Islet precursor cell (in vitro differentiated cells): ENCODE data around the gene PCNX1.
"Not testable (repeated sequence)": the region's sequence is repeated elsewhere in the genome, so short reads cannot be mapped to it uniquely, and the experiment has no call there.

Source experiments
- DNase-seq: peaks from one replicate; pipeline ENCODE4 v3.0.0-alpha.2; 2018

PCNX1 gene

GRCh38 chr14:71022012-71022869, 115.0 kb downstream of the PCNX1 start:
- DNase-seq, result no peak

GRCh38 chr14:71022939-71023338, 115.7 kb downstream of the PCNX1 start:
- DNase-seq, result no peak

GRCh38 chr14:71029236-71029781, 122.0 kb downstream of the PCNX1 start:
- no peak for DNase-seq

- DNase-seq, result no peak
These were observed 123.7 kb downstream of the PCNX1 start for GRCh38 chr14:71031000-71031399.

- no peak for DNase-seq
These were observed 129.2 kb downstream of the PCNX1 start for GRCh38 chr14:71036433-71036832.

GRCh38 chr14:71048393-71048792, 141.1 kb downstream of the PCNX1 start:
- no peak for DNase-seq

GRCh38 chr14:71049435-71050133, 142.3 kb downstream of the PCNX1 start:
- DNase-seq, result no peak

GRCh38 chr14:71050227-71050823, 143.1 kb downstream of the PCNX1 start:
- DNase-seq, result no peak

- no peak for DNase-seq
These were observed 147.4 kb downstream of the PCNX1 start for GRCh38 chr14:71054706-71055105.

GRCh38 chr14:71056168-71056567, 148.9 kb downstream of the PCNX1 start:
- DNase-seq, result no peak

- DNase-seq, result no peak
These were observed 153.0 kb downstream of the PCNX1 start for GRCh38 chr14:71060274-71060673.

GRCh38 chr14:71060825-71061455, 153.7 kb downstream of the PCNX1 start:
- no peak for DNase-seq

GRCh38 chr14:71061458-71061857, 154.2 kb downstream of the PCNX1 start:
- no peak for DNase-seq

- no peak for DNase-seq
These were observed 155.5 kb downstream of the PCNX1 start for GRCh38 chr14:71062581-71063303.

GRCh38 chr14:71063351-71063750, 156.1 kb downstream of the PCNX1 start:
- no peak for DNase-seq

- not testable (repeated sequence) for DNase-seq
These were observed 157.5 kb downstream of the PCNX1 start for GRCh38 chr14:71064747-71065146.

GRCh38 chr14:71070169-71070568, 162.9 kb downstream of the PCNX1 start:
- no peak for DNase-seq

- no peak for DNase-seq
These were observed 163.8 kb downstream of the PCNX1 start for GRCh38 chr14:71071042-71071441.

- no peak for DNase-seq
These were observed 169.3 kb downstream of the PCNX1 start for GRCh38 chr14:71076462-71077092.

GRCh38 chr14:71078500-71078899, 171.2 kb downstream of the PCNX1 start:
- no peak for DNase-seq

GRCh38 chr14:71086567-71086966, 179.3 kb downstream of the PCNX1 start:
- DNase-seq, result no peak

- no peak for DNase-seq
These were observed 182.7 kb downstream of the PCNX1 start for GRCh38 chr14:71089971-71090370.
